ENCODE results near the gene HIVEP1.

DNA sequence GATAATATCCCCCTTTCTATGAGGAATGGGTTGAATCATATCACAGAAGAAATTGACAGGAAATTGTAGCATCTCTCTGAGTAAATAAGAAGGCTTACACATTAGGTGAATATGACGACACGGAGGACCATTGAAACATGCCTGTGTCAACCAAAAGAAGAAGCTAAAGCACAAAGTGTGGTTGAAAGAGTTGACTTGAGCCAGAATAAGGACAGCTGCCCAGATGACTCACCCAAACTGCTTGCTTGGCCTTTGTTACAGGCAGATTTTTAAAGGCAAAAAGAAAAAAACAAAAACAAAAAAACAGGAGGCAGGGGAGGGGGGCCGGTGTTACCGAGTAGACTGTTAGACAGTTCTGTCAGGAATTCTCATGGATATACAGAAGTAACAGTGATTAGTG is 148.2 kb downstream of the HIVEP1 start:
- no peak for TF ChIP-seq EZH2 (IDR thresholded peaks at IDR 0.05; ENCODE audit: low read depth)
- TF ChIP-seq, protein P1, sequence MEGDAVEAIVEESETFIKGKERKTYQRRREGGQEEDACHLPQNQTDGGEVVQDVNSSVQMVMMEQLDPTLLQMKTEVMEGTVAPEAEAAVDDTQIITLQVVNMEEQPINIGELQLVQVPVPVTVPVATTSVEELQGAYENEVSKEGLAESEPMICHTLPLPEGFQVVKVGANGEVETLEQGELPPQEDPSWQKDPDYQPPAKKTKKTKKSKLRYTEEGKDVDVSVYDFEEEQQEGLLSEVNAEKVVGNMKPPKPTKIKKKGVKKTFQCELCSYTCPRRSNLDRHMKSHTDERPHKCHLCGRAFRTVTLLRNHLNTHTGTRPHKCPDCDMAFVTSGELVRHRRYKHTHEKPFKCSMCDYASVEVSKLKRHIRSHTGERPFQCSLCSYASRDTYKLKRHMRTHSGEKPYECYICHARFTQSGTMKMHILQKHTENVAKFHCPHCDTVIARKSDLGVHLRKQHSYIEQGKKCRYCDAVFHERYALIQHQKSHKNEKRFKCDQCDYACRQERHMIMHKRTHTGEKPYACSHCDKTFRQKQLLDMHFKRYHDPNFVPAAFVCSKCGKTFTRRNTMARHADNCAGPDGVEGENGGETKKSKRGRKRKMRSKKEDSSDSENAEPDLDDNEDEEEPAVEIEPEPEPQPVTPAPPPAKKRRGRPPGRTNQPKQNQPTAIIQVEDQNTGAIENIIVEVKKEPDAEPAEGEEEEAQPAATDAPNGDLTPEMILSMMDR (conservative IDR thresholded peaks at IDR 0.05): no peak

Data from PC-9 (cell line).